Heart left ventricle (tissue), 13 donors: ENCODE results near the gene CDH23.

Experiments
- CTCF ChIP-seq, 12 donors: fragments of 200-600 bp; sonication (generic) in 4 of 12; IDR thresholded peaks; one replicate each; pipeline versions ENCODE4 v1.5.0 to v1.8.0; 2018 to 2022; ENCODE audit warnings: antibody characterized with exemption in 12 of 12, mild to moderate bottlenecking in 5 of 12
- POLR2A ChIP-seq, 2 donors: fragments of 450-650 bp; IDR thresholded peaks; one replicate each; pipeline ENCODE4 v1.6.1; 2017; ENCODE audit warnings: antibody characterized with exemption in 2 of 2, mild to moderate bottlenecking in 2 of 2, moderate library complexity in 2 of 2
- donor health status: ischemic (EF 13 %, LVEDD 7.1; RV severe dilation, severe dysfunction).
- donor health status: DM: no; HTN: yes; CAD: no.
- donor health status: DM: no; HTN: no; CAD: no.
- donor health status: ischemic (EF 25% LVEDD 6.9; RV normal size, moderate dysfunction).
- donor health status: ischemic (EF 25% LVEDD 5.7; RV mildly dilated, moderate dysfunction).
- donor health status: ischemic (EF 35%, LVEDD 5.7; RV mildly dilated, moderate dysfunction).
- donor health status: nonischemic (EF 11% LVEDD 7.7; RV severe dilation, severe dysfunction).
- donor health status: DM: yes; HTN: yes; CAD: no.
- donor health status: PGD.
- donor health status: ischemic (EF 29% LVEDD 5.4; RV normal size, mild dysfunction).
- donor health status: nonischemic (EF 23%, LVEDD 6.1; RV moderate dilation, normal function).

GRCh38 chr10:71657604-71658466, 261.1 kb downstream of the CDH23 start:
- TF ChIP-seq CTCF (IDR thresholded peaks at IDR 0.05) (no peak), POLR2A (IDR thresholded peaks at IDR 0.05) (no peak)
